Panc1 (cell line): ENCODE measurements around the gene TTC5. TPM values are rescaled to one million over a fixed set of nuclear protein-coding genes. Genes with fewer than 3 reads are reported as not detected.
"Not testable (repeated sequence)": the region's sequence is repeated elsewhere in the genome, so short reads cannot be mapped to it uniquely, and the experiment has no call there.

Source experiments
- ATAC-seq: fragments of 200-7000 bp; cut with Tn5 transposase; 2 replicates; pipeline ENCODE4 v1.9.1; 2020; ENCODE audit warnings: mild to moderate bottlenecking, moderate library complexity
- BruUV-seq: library from RNA; stranded (reverse); fragments of 400-500 nt; replicated peaks from 2 replicates; lab custom pipeline; 2021; lab: Mats Ljungman, UMichigan
- CTCF ChIA-PET: fragments of 300-600 bp; sonication (Branson Sonifier 250); formaldehyde crosslinking; loops from one replicate; lab custom pipeline; 2022; ENCODE audit warnings: antibody characterized with exemption; lab: Charles Lee
- POLR2A ChIA-PET: fragments of 300-600 bp; sonication (Branson Sonifier 250); formaldehyde crosslinking; loops from one replicate; lab custom pipeline; 2022; ENCODE audit warnings: antibody characterized with exemption; lab: Charles Lee
- DNase-seq: peaks from one replicate; pipeline ENCODE4 v3.0.0-alpha.2; 2010; ENCODE audit warnings: low read depth, low spot score
- H3K27ac ChIP-seq: 2 replicates; pipeline ENCODE4 v1.5.1; 2011; ENCODE audit warnings: mild to moderate bottlenecking, low read length, inconsistent platforms
- H3K27me3 ChIP-seq: fragments of 200-500 bp; sonication (Bioruptor generic); 2 replicates; pipeline ENCODE4 v1.6.0; 2014; ENCODE audit warnings: low read length, inconsistent platforms; ENCODE audit not compliant: control insufficient read depth, insufficient read depth
- H3K36me3 ChIP-seq: fragments of 200-500 bp; sonication (Bioruptor generic); 2 replicates; pipeline ENCODE4 v1.5.1; 2014; ENCODE audit warnings: inconsistent platforms, mild to moderate bottlenecking, low read length, moderate library complexity; ENCODE audit not compliant: control insufficient read depth, insufficient read depth
- H3K4me1 ChIP-seq: 2 replicates; pipeline ENCODE4 v1.5.1; 2011; ENCODE audit warnings: inconsistent platforms, mild to moderate bottlenecking, low read length, moderate library complexity; ENCODE audit not compliant: control insufficient read depth, insufficient read depth
- H3K4me3 ChIP-seq, 2 experiments: 2 replicates each; pipeline ENCODE4 v1.5.1; 2011 to 2012; ENCODE audit warnings: low read depth in 2 of 2, low read length in 2 of 2, mild to moderate bottlenecking in 2 of 2, inconsistent platforms in 1 of 2, moderate library complexity in 1 of 2
- H3K9me3 ChIP-seq: fragments of 200-500 bp; sonication (Bioruptor generic); 2 replicates; pipeline ENCODE4 v1.5.1; 2014; ENCODE audit warnings: low read depth, mild to moderate bottlenecking, inconsistent platforms, low read length, moderate library complexity; ENCODE audit not compliant: control insufficient read depth, insufficient read depth
- CTCF ChIP-seq: fragments of 450-650 bp; IDR thresholded peaks from 2 replicates; pipeline ENCODE4 v1.5.1; 2017; ENCODE audit warnings: mild to moderate bottlenecking
- POLR2AphosphoS5 ChIP-seq: IDR thresholded peaks from 2 replicates; pipeline ENCODE4 v1.6.1; 2012; ENCODE audit warnings: mild to moderate bottlenecking, low read depth, low read length, moderate library complexity
- REST ChIP-seq, 2 experiments: IDR thresholded peaks; 2 replicates each; pipeline ENCODE4 v1.6.1; 2011 to 2012; ENCODE audit warnings: low read depth in 2 of 2, control low read depth in 1 of 2, low read length in 1 of 2, mild to moderate bottlenecking in 1 of 2, moderate library complexity in 1 of 2; ENCODE audit not compliant: insufficient read depth in 1 of 2
- SIN3A ChIP-seq: IDR thresholded peaks from 2 replicates; pipeline ENCODE4 v1.6.1; 2012; ENCODE audit warnings: low read depth, mild to moderate bottlenecking, low read length, moderate library complexity, borderline replicate concordance; ENCODE audit not compliant: insufficient read depth
- TCF7L2 ChIP-seq: IDR thresholded peaks from 2 replicates; pipeline ENCODE4 v1.6.1; 2011; ENCODE audit warnings: mild to moderate bottlenecking, low read depth, low read length, inconsistent platforms
- in situ Hi-C: cut with HindIII; loops from 2 replicates; pipeline ENCODE4 v1.10.0; 2016; ENCODE audit warnings: low sequenced_read_pairs, low pct_unique_long_range_greater_than_20kb
- intact Hi-C: fragments of 100-400 bp; cut with micrococcal nuclease; formaldehyde crosslinking; loops from one replicate; pipeline ENCODE4 v1.10.0; 2022; ENCODE audit not compliant: unreplicated experiment
- total RNA-seq: library from RNA; stranded (reverse); gene quantifications from one replicate; pipeline ENCODE4 v1.2.1, GENCODE V29; 2021; ENCODE audit not compliant: unreplicated experiment

The TTC5 gene
- total RNA-seq, 1 experiment from 2014 or later: 10.0 TPM

- DNase-seq, CTCF ChIA-PET, H3K4me3 ChIP-seq, BruUV-seq, H3K4me1 ChIP-seq, ATAC-seq, H3K36me3 ChIP-seq, in situ Hi-C loops, H3K9me3 ChIP-seq, POLR2A ChIA-PET, intact Hi-C loops, H3K27ac ChIP-seq, H3K27me3 ChIP-seq: not testable (repeated sequence)
Measured at GRCh38 chr14:20281998-20282397, 23.8 kb downstream of the TTC5 start.

GRCh38 chr14:20280265-20280664 lies 25.5 kb downstream of the TTC5 start:
- POLR2A ChIA-PET, H3K4me1 ChIP-seq, H3K36me3 ChIP-seq, H3K27ac ChIP-seq, H3K27me3 ChIP-seq, intact Hi-C loops, DNase-seq, H3K4me3 ChIP-seq, H3K9me3 ChIP-seq, BruUV-seq, CTCF ChIA-PET, in situ Hi-C loops, ATAC-seq: not testable (repeated sequence)

GRCh38 chr14:20278414-20278813 lies 27.3 kb downstream of the TTC5 start:
- no peaks in the 10 kb centered on the region for H3K36me3 ChIP-seq
- DNase-seq (no peak), ATAC-seq (no peak)
- TF ChIP-seq SIN3A (no peak), REST (IDR thresholded peaks at IDR 0.05; ENCODE audit: insufficient read depth in 1 of 2, low read depth in 2 of 2, low read length in 1 of 2) (no peak), POLR2AphosphoS5 (no peak), CTCF (no peak), TCF7L2 (no peak)
- H3K27me3 ChIP-seq: no peaks in the 10 kb centered on the region
- H3K4me1 ChIP-seq: no peaks in the 10 kb centered on the region
- H3K27ac ChIP-seq: no peak overlapping the region
- H3K4me3 ChIP-seq: no peak overlapping the region
- H3K9me3 ChIP-seq: no peaks in the 10 kb centered on the region
- ChIA-PET CTCF (no interaction called here), POLR2A (no interaction called here)
- intact Hi-C loops: no loop called here
- in situ Hi-C loops: no loop called here
- no TSS peak for BruUV-seq
